ENCODE measurements around the gene TRIP13.

TRIP13 gene

DNA sequence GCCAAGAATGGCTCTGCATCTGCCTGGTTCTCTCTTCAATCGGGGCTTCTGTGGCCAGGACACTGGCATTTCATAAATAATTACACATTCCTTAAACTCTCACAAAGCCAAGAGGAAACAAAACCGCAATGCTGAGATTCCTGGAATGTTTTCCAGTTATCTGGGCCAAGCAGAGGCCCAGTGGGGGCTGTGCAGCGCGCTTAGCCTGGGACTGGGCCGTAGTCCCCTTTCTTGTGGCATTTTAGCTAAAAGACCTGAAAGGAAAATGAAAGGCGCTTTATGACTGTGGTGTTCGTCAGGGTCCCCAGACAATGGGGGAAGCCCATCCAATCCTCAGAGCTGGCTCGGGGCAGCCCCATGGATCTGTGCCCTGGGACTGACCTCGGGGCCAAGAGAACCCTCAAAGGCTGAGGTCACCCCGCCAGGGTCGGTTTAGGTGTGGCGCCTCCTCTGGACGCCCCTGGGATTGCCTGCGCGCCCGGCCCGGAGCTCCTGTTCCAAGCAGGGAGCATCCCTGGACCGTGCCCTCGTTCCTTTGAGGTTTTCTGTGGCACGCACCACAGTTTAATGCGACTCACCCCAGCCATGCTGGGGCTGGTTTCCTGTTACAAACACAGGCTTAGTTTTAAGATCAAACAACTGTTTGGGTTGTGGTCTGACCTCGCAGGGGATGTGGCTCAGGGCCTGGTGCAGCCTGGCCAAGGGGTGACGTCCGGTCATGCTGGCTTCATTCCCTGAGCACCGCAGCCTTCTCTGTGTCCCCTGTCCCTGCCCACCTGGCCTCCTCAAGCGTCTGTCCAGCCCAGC lies 64.5 kb downstream of the TRIP13 start:
- no peak for DNase-seq

DNA sequence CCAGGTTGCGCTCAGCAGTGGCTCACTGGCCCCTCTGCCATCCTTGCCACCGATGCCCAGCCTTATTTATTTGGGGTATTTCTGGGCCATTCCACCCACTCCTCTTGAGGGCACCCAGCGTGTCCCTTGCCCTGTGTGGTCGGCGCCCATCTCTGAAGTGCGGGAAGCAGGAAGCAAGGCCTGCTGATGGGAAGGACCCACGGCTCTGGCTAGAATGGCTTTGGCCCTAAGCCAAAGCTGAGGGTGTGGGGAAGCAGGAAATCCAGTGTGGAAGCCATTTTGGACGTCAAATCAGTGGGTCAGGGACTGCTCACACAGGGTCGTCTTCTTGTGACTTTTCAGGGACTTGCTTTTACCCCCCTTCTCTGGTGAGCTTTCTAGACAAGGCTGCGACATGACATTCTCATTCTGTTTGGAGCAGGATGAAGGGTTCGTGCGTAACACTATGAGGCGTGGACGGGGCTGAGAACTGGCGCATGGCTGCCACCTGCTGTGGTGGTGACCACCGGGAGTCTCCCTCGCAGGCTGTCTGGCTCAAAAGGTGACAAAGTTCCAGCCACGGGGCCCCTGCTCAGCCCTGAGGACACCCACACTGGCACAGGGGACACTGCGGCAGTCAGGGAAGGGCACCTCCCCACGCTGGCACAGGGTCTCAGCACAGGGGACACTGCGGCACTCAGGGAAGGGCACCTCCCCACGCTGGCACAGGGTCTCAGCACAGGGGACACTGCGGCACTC lies 65.2 kb downstream of the TRIP13 start:
- DNase-seq = no peak

DNA sequence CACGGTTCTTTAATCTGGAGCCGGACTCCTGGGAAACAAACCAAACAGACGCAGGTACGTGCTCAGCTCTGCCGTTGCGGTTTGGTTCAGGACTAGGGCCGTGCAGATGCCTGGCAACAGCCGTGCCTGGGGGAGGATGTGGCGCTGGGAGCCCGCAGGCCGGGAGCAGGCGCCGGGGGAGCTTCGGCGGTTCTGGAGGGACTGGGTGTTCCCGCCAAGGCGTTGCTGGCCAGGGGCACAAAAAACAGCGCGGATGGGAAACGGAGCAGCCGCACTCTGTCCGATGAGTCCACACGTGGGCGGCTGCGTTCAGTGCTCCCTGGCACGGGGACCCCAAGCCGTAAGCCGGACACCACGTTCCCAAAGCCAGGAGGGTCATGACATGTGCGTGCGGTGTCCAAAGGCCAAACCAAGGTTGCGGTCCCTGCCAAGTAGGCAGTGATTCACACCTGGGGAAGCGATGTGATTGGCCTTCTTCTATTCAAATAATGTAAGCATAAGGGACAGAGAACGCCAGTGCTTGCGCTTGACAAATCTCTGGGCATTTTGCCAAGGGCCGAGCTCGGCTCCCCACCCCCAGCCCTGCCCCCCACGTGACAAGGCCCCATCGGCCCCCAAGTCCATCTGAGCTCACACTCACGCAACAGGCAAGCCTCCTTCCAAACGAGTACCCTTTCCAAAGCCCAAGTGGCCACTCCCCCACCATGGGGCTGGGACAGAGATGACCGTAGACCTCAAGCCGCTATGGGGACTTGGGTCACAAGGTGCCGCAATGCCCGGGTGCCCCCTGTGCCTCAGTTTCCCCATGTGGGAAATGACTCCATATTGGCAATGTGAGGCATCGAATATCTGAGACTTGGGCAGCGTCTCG lies 66.3 kb downstream of the TRIP13 start:
- no peak for DNase-seq

DNA sequence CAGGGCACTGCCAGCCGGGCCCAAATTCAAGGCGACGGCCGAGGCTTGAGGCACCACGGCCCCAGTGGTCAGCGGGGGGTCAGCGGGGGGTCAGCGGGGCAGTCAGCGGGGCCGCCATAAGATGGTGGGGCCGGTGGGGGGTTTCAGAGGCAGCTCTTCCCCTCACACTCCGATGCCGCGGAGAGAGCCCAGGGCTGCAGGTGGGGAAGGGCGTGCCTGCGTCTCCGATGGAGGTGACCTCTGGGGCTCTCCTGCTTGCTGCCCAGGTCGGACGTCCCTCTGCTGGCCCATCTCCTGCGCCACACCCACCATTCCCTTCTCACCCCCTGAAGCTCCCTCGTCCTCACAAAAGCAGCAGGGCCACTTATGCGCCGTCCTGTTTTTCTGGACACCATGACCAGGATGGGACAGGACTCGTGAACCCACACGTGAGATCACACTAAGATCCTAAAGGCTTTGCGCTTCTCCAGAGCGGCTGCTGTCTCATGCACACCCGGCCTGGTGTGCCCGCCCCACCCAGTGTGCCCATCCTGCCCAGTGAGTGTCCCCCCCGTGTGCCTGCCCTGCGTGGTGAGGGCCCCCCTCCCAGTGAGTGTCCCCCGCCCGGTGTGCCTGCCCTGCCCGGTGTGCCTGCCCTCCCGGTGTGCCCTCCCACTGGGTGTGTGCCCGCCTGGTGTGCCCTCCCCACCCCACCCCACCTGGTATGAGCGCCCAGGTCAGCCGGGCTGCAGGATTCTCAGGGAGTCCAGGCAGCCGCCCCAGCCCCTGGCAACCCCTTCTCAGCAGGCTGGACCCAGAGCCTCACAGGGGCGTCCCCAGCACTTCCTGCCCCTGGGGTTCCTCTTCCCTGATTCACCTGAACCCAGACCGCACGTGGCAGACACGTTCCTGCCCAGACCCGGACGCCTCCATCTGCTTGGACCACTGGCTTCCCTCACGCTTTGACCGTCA lies 67.2 kb downstream of the TRIP13 start:
- no peak for DNase-seq

DNA sequence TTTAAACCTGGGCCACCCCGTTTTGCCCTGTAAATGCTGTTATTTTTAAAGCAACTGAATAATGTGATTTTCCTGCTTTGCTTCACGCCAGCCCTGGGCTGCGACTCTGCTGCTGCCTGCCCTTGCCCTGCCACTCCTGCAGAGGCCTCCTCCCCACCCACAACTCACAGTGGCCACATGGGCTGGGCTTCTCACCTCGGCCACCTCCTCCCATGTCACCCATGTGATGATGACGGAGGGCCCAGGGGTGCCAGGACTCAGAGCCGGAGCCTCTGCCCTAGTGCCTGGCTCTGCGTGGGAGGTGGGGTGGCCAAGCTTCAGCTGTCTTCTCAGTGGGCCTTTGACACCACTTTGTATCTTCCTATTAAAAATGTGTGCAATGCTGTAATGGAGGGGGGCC lies 67.9 kb downstream of the TRIP13 start:
- no peak for DNase-seq

GRCh38 chr5:961002-961710 lies 68.5 kb downstream of the TRIP13 start:
- no peak for DNase-seq

GRCh38 chr5:961711-962240 lies 69.1 kb downstream of the TRIP13 start:
- no peak for DNase-seq

DNA sequence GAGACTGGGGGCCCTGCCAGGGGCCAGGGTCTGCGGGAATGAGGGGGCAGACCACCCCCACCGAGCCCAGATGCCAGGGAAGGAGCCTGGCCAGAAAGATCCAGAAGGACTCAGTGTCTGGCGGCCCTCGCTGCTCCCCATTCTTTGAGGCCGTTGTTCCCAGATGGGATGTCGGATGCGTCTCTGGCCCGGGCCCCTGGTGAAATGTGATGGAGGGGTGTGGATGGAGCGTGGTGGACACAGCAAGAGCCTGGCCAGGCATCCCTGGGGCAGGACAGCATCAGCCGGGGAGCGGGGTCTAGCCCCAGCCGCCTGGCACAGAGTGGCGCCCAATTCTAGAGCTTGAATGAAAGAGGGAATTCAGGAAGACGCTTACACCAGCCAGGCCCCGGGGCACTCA lies 69.7 kb downstream of the TRIP13 start:
- no peak for DNase-seq

GRCh38 chr5:962801-963200 lies 70.1 kb downstream of the TRIP13 start:
- no peak for DNase-seq

DNA sequence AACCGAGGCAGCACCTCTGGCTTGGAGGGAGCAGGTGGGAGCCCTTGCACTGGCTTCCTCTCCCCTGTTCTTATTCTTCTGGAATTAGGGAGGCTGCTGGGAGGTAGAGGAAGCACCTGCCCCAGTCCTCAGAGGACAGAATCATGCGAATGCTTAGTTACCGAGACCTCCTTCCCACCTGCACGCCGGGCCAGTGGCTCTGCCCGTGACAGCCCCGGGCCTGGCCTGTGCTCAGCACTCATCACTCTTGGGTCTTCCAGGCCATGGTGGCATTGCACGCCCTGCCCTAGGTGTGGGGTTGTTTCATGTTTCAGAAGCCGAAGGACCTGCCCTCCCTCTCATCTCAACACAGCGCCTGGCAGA lies 70.6 kb downstream of the TRIP13 start:
- no peak for DNase-seq

DNA sequence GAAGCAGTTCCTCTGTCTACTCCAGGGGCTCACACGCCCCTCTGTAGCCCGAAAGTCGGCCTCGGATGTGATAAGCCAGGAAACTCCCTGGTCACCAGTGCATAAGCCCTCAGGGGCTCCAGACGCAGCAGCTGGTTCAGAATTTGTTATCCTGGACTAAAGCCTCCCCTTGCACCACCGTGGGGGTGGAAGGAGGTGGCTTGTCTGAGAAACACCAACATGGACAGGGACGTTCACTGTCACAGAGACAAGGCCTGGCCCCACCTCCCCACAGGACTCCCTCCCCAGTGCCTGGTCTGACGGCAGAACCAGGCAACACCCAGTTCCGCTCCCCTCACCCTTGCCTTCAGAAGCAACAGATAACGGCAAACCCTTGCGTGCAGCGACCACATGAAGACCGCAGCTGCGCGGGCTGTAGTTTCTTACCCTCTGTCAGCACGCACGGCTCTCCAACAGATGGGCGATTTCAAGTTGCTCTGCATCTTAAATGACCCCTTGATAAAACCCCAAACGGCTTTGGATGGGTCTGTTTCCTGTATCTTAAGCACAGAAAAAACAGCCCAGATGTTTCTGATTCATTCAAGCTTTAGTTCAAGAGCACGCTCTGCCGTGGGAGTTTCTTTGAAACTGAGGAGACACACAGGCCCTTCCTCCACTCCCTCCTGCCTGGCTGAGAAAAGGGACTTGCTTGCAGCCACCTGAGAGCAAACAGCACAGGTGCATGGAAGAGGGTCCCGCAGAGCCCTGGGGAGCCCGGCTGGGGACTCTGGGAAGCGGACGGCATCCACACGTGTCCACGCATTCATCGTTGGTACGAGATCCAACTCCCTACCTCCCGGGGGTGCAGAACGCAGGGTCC lies 71.2 kb downstream of the TRIP13 start:
- no peak for DNase-seq

DNA sequence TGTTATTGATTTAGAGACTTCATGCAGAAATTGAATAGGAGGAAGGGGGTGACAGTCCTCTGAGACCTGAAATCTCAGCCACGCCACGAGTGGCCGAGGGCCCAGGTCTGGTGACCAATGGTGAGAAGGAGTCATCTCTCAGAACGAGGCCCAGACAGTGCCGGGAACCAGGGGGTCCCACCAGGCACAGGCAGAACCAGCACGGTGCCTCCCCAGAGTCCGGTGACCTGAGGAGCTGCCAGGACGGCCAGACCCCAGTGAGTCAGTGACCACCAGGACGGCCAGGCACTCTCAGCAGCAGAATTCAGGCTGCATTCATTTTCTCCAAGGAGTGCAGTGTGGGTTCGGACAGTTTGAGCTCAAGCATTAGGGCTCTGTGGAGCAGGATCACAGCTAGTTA lies 72.1 kb downstream of the TRIP13 start:
- no peak for DNase-seq

GRCh38 chr5:965604-966344 lies 73.1 kb downstream of the TRIP13 start:
- no peak for DNase-seq

- no peak for DNase-seq
These were observed 73.6 kb downstream of the TRIP13 start for GRCh38 chr5:966345-966710.

- no peak for DNase-seq
These were observed 74.3 kb downstream of the TRIP13 start for GRCh38 chr5:966941-967340.
